ENCODE data around the gene CFAP45. TPM values are rescaled to one million over a fixed set of nuclear protein-coding genes. Genes with fewer than 3 reads are reported as not detected.

Gene CFAP45
- total and polyA plus RNA-seq, 7 experiments from 2014 or later: 0.17 to 2.8 (median 0.87) TPM

DNA sequence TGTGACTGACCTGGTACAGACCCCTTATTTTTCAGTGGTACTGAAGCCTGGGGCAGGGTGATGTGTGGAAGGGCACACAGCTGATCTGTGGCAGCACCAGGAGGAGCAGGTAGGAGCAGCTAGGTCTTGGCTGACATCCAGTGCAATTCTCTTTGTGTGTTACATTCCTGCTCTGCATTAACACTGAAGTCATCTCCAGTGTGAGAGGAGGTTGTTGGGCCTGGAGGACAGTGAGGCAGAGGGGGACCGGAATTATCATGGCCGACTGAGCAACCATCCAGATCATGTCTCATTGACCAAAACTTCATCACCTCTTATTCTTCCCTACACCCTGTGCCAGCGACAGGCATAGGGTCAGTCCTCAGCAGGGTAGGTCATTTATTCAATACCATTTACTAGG, 71.8 kb downstream of the CFAP45 start:
- Mint-ChIP-seq H3K4me3 (peak overlapping the region in 5 of 10 donors; percentile 18 to 63 (median 49)), H3K36me3 (peaks cover 0 to 30% (median 0%) of the 10 kb centered on the region in 5 donors), H3K4me1 (peaks cover 44 to 67% (median 48%) of the 10 kb centered on the region in 7 donors), H3K27me3 (peaks cover 0 to 46% (median 0%) of the 10 kb centered on the region in 5 donors), H3K9me3 (peaks cover 0 to 16% (median 4%) of the 10 kb centered on the region in 11 donors), H3K27ac (peak overlapping the region in 2 of 9 donors; percentile 38 to 67)
- intact Hi-C loops (cut with micrococcal nuclease): loop anchor here in 1 of 2 donors (5.0 kb wide), 1 partner anchor 46 kb away; the partner anchor contains the start of gene DUSP23
- H3K27ac ChIP-seq (ENCODE audit: low read depth, low read length): no peak overlapping the region
- no peaks in the 10 kb centered on the region for H3K27me3 ChIP-seq (ENCODE audit: control insufficient read depth in 2 of 2, insufficient read depth in 2 of 2, low read length in 2 of 2)
- ATAC-seq: no peak
- H3K9me3 ChIP-seq (ENCODE audit: control insufficient read depth in 2 of 3, low read length in 3 of 3): peaks cover 0 to 7% (median 0%) of the 10 kb centered on the region in 3 experiments
- no peaks in the 10 kb centered on the region for H3K36me3 ChIP-seq (ENCODE audit: control insufficient read depth in 2 of 3, insufficient read depth in 3 of 3, low read length in 3 of 3)
- CTCF ChIA-PET: interaction anchor here (1.0 kb wide), 1 partner anchor 65 kb away, joined by 3 read pairs; no protein-coding TSS in a partner anchor
- H3K4me1 ChIP-seq (ENCODE audit: control insufficient read depth in 2 of 2, insufficient read depth in 2 of 2, low read length in 2 of 2): peaks cover 31 to 52% of the 10 kb centered on the region in 2 donors
- peak overlapping the region; percentile 11 for H3K4me3 ChIP-seq (ENCODE audit: low read length)
- POLR2A ChIA-PET: no interaction called here
- DNase-seq: no peak

DNA sequence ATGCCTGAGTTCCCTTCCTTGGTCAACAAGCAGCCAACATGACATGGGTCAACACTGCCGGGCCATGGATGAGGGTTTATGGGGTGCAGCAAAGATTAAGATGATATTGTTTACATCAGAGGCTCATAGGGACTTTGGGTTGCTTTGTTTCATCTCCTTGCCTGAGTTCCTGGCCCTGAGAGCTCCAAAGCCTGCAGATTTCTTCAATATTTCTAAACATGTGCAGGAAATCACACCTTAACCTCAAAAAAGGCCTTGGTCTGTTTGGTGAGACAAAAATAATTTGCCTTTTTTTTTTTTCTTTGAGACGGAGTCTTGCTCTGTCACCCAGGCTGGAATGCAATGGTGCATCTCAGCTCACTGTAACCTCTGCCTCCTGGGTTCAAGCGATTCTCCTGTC, 72.4 kb downstream of the CFAP45 start:
- intact Hi-C loops (cut with micrococcal nuclease): loop anchor here in 1 of 2 donors (2.0 to 5.0 kb wide), 2 partner anchors 45 to 63 kb away; partner anchors contain the start of gene DUSP23
- peak overlapping the region in 2 of 9 donors; percentile 17 to 67 for H3K27ac Mint-ChIP-seq
- H3K4me1 ChIP-seq (ENCODE audit: control insufficient read depth in 2 of 2, insufficient read depth in 2 of 2, low read length in 2 of 2): peaks cover 31 to 52% of the 10 kb centered on the region in 2 donors
- H3K27me3 ChIP-seq (ENCODE audit: control insufficient read depth in 2 of 2, insufficient read depth in 2 of 2, low read length in 2 of 2): no peaks in the 10 kb centered on the region
- ATAC-seq (no peak), DNase-seq (no peak)
- no peaks in the 10 kb centered on the region for H3K36me3 ChIP-seq (ENCODE audit: control insufficient read depth in 2 of 3, insufficient read depth in 3 of 3, low read length in 3 of 3)
- H3K9me3 Mint-ChIP-seq: peaks cover 0 to 16% (median 4%) of the 10 kb centered on the region in 11 donors
- peaks cover 0 to 49% (median 0%) of the 10 kb centered on the region in 5 donors for H3K27me3 Mint-ChIP-seq
- H3K4me1 Mint-ChIP-seq: peaks cover 44 to 67% (median 48%) of the 10 kb centered on the region in 7 donors
- H3K36me3 Mint-ChIP-seq: peaks cover 0 to 30% (median 0%) of the 10 kb centered on the region in 5 donors
- H3K4me3 Mint-ChIP-seq: peak overlapping the region in 8 of 10 donors; percentile 11 to 72 (median 42)
- CTCF ChIA-PET: no interaction called here
- H3K4me3 ChIP-seq (ENCODE audit: low read length): peak overlapping the region; percentile 31
- H3K9me3 ChIP-seq (ENCODE audit: control insufficient read depth in 2 of 3, low read length in 3 of 3): peaks cover 0 to 7% (median 0%) of the 10 kb centered on the region in 3 experiments
- POLR2A ChIA-PET: no interaction called here
- no peak overlapping the region for H3K27ac ChIP-seq (ENCODE audit: low read depth, low read length)

DNA sequence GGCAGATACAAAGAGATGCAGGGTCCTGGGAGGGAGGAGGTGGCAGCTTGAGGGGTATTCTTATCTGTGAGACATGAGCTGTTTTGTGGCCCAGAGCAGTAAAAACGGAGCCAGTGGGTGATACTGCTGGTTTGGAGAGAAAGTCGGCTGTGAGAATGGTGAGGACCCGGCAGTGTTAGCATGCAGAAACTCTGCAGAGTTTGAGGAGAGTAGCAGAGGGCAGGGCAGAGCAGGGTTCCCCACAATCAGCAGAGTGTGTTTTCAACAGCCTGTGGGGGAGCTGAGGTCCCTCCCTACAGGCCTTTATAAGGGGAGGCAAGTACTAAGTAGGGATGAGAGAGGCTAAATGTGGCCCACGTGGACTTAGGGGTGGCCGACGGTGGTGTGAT, 72.9 kb downstream of the CFAP45 start:
- no peaks in the 10 kb centered on the region for H3K27me3 ChIP-seq (ENCODE audit: control insufficient read depth in 2 of 2, insufficient read depth in 2 of 2, low read length in 2 of 2)
- Mint-ChIP-seq H3K4me1 (peaks cover 44 to 67% (median 48%) of the 10 kb centered on the region in 7 donors), H3K9me3 (peaks cover 0 to 16% (median 4%) of the 10 kb centered on the region in 11 donors), H3K27ac (peak overlapping the region in 6 of 9 donors; percentile 9 to 67 (median 57)), H3K36me3 (peaks cover 0 to 30% (median 0%) of the 10 kb centered on the region in 5 donors), H3K4me3 (peak overlapping the region in 9 of 10 donors; percentile 7 to 72 (median 38)), H3K27me3 (peaks cover 0 to 50% (median 0%) of the 10 kb centered on the region in 5 donors)
- DNase-seq (no peak), ATAC-seq (peak; percentile 34)
- ChIA-PET CTCF (no interaction called here), POLR2A (no interaction called here)
- peaks cover 0 to 7% (median 0%) of the 10 kb centered on the region in 3 experiments for H3K9me3 ChIP-seq (ENCODE audit: control insufficient read depth in 2 of 3, low read length in 3 of 3)
- intact Hi-C loops (cut with micrococcal nuclease): loop anchor here in 1 of 2 donors (2.0 to 5.0 kb wide), 2 partner anchors 45 to 64 kb away; partner anchors contain the start of gene DUSP23
- H3K36me3 ChIP-seq (ENCODE audit: control insufficient read depth in 2 of 3, insufficient read depth in 3 of 3, low read length in 3 of 3): no peaks in the 10 kb centered on the region
- peaks cover 31 to 52% of the 10 kb centered on the region in 2 donors for H3K4me1 ChIP-seq (ENCODE audit: control insufficient read depth in 2 of 2, insufficient read depth in 2 of 2, low read length in 2 of 2)
- peak overlapping the region; percentile 31 for H3K4me3 ChIP-seq (ENCODE audit: low read length)
- H3K27ac ChIP-seq (ENCODE audit: low read depth, low read length): no peak overlapping the region

DNA sequence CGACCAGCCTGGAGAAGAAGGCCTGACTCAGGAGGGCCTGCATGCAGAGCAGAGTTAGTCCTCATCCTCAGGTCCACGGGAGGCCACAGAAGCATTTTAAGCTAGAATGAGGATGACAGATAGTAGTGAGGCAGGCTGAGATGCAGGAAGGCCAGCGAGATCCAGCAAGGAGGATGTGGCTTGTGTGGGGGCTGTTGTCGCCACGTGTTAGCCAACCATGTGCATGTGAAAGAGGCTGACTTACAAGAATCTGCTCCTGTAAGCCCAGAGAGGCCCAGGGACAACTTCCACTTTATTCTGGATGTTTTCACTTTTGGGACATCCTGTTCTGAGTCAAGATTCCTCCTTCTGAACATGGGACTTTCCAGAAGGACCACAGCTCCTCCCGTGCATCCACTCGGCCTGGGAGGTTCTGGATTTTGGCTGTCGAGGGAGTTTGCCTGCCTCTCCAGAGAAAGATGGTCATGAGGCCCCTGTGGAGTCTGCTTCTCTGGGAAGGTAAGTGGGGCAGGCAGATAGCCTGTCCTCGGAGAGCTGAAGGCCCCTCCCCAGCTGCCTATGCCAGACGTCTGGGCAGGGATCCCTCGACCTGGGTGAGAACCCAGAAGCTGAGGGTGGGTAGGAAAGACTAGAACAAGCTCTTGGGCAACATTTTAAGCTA, 73.4 kb downstream of the CFAP45 start, which contains the start of gene SLAMF8:
Gene SLAMF8 (plus strand): TSS at position 433 of the 661 bp plus-strand sequence. CDS start 26 bp downstream, at position 459.
- Histone ChIP-seq H3K9me3 (ENCODE audit: control insufficient read depth in 2 of 3, low read length in 3 of 3) (peaks cover 0 to 7% (median 0%) of the 10 kb centered on the region in 3 experiments), H3K27me3 (ENCODE audit: control insufficient read depth in 2 of 2, insufficient read depth in 2 of 2, low read length in 2 of 2) (no peaks in the 10 kb centered on the region), H3K4me3 (ENCODE audit: low read length) (peak within 1 kb of the TSS; percentile 31), H3K27ac (ENCODE audit: low read depth, low read length) (no peak within 1 kb of the TSS), H3K4me1 (ENCODE audit: control insufficient read depth in 2 of 2, insufficient read depth in 2 of 2, low read length in 2 of 2) (peaks cover 31 to 52% of the 10 kb centered on the region in 2 donors), H3K36me3 (ENCODE audit: control insufficient read depth in 2 of 3, insufficient read depth in 3 of 3, low read length in 3 of 3) (no peaks in the 10 kb centered on the region)
- DNase-seq (peak in 6 of 9 donors; percentile 19 to 53 (median 28)), ATAC-seq (peak; percentile 67)
- Mint-ChIP-seq H3K27me3 (peaks cover 0 to 50% (median 0%) of the 10 kb centered on the region in 5 donors), H3K4me3 (peak within 1 kb of the TSS in 9 of 10 donors; percentile 17 to 75 (median 61)), H3K4me1 (peaks cover 44 to 67% (median 48%) of the 10 kb centered on the region in 7 donors), H3K9me3 (peaks cover 0 to 16% (median 4%) of the 10 kb centered on the region in 11 donors), H3K36me3 (peaks cover 0 to 30% (median 0%) of the 10 kb centered on the region in 5 donors), H3K27ac (peak within 1 kb of the TSS in 8 of 9 donors; percentile 48 to 79 (median 66))
- intact Hi-C loops (cut with micrococcal nuclease): loop anchor here in 1 of 2 donors (2.0 to 5.0 kb wide), 2 partner anchors 44 to 64 kb away; partner anchors contain the start of gene DUSP23
- CTCF ChIA-PET: interaction anchor here (0.7 kb wide), 1 partner anchor 27 kb away, joined by 3 read pairs; no protein-coding TSS in a partner anchor
- POLR2A ChIA-PET: no interaction called here

DNA sequence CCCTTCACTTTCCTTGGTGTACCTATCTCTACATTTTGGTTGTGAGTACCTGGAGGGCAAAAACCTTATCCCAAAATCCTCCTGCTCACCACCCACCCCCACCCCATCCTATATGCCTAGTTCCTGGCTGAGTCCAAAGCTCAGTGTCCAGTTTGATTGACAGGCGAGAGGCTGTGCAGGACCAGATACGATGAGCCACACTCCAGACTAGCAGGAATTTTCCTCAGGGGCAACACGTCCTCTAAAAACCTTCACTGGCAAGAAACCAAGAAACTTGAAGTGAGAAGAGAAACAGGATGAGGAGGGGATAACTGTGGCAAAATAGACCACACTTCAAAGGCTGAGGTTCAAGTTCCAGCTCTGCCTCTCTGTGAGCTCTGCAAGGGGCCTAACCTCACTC, 74.4 kb downstream of the CFAP45 start:
- DNase-seq: no peak
- peaks cover 31 to 52% of the 10 kb centered on the region in 2 donors for H3K4me1 ChIP-seq (ENCODE audit: control insufficient read depth in 2 of 2, insufficient read depth in 2 of 2, low read length in 2 of 2)
- ChIA-PET CTCF (interaction anchor here (0.6 kb wide), 1 partner anchor 25 kb away, joined by 3 read pairs; no protein-coding TSS in a partner anchor), POLR2A (interaction anchor here (0.9 kb wide), 1 partner anchor 48 kb away, joined by 3 read pairs; no protein-coding TSS in a partner anchor)
- H3K36me3 ChIP-seq (ENCODE audit: control insufficient read depth in 2 of 3, insufficient read depth in 3 of 3, low read length in 3 of 3): no peaks in the 10 kb centered on the region
- ATAC-seq: no peak
- H3K27ac ChIP-seq (ENCODE audit: low read depth, low read length): no peak overlapping the region
- Mint-ChIP-seq H3K27me3 (peaks cover 0 to 48% (median 0%) of the 10 kb centered on the region in 5 donors), H3K4me3 (peak overlapping the region in 7 of 10 donors; percentile 28 to 75 (median 61)), H3K27ac (peak overlapping the region in 7 of 9 donors; percentile 1 to 76 (median 65)), H3K4me1 (peaks cover 44 to 67% (median 48%) of the 10 kb centered on the region in 7 donors), H3K36me3 (peaks cover 0 to 30% (median 0%) of the 10 kb centered on the region in 5 donors), H3K9me3 (peaks cover 0 to 16% (median 4%) of the 10 kb centered on the region in 11 donors)
- intact Hi-C loops (cut with micrococcal nuclease): loop anchor here in 1 of 2 donors (5.0 kb wide), 1 partner anchor 43 kb away; the partner anchor contains the start of gene DUSP23
- peaks cover 0 to 7% (median 0%) of the 10 kb centered on the region in 3 experiments for H3K9me3 ChIP-seq (ENCODE audit: control insufficient read depth in 2 of 3, low read length in 3 of 3)
- no peak overlapping the region for H3K4me3 ChIP-seq (ENCODE audit: low read length)
- no peaks in the 10 kb centered on the region for H3K27me3 ChIP-seq (ENCODE audit: control insufficient read depth in 2 of 2, insufficient read depth in 2 of 2, low read length in 2 of 2)

DNA sequence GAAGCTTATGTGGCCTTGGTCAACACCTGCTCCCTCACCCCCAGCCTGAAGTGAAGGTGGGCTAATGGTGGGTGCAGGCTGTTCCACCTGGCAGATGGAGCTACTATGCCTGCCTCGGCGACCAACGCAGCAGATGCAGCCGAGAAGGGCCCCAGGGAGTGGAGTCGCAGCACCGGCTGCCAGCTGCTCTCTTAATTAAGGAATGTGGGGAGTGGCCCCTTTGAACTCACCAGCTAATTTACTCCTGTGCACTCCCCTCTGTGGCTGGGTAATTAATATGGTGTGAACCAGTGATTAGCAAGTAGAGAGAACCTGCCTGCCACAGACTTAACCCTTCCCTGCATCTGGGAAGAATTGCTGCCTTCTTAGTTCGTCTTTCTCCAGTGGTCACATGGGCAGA, 76.6 kb downstream of the CFAP45 start:
- CTCF ChIA-PET: no interaction called here
- Histone ChIP-seq H3K27me3 (ENCODE audit: control insufficient read depth in 2 of 2, insufficient read depth in 2 of 2, low read length in 2 of 2) (no peaks in the 10 kb centered on the region), H3K4me3 (ENCODE audit: low read length) (no peak overlapping the region), H3K36me3 (ENCODE audit: control insufficient read depth in 2 of 3, insufficient read depth in 3 of 3, low read length in 3 of 3) (no peaks in the 10 kb centered on the region), H3K9me3 (ENCODE audit: control insufficient read depth in 2 of 3, low read length in 3 of 3) (peaks cover 0 to 7% (median 0%) of the 10 kb centered on the region in 3 experiments), H3K4me1 (ENCODE audit: control insufficient read depth in 2 of 2, insufficient read depth in 2 of 2, low read length in 2 of 2) (peaks cover 31 to 48% of the 10 kb centered on the region in 2 donors), H3K27ac (ENCODE audit: low read depth, low read length) (no peak overlapping the region)
- intact Hi-C loops (cut with micrococcal nuclease): no loop called here
- ATAC-seq: no peak
- H3K36me3 Mint-ChIP-seq: peaks cover 0 to 22% (median 0%) of the 10 kb centered on the region in 5 donors
- no peak for DNase-seq
- no peak overlapping the region for H3K27ac Mint-ChIP-seq
- H3K27me3 Mint-ChIP-seq: peaks cover 0 to 55% (median 0%) of the 10 kb centered on the region in 5 donors
- POLR2A ChIA-PET: no interaction called here
- no peak overlapping the region for H3K4me3 Mint-ChIP-seq
- peaks cover 0 to 11% (median 0%) of the 10 kb centered on the region in 11 donors for H3K9me3 Mint-ChIP-seq
- H3K4me1 Mint-ChIP-seq: peaks cover 34 to 53% (median 39%) of the 10 kb centered on the region in 7 donors
